Measurements from ENCODE around the gene APBB3. TPM values are rescaled to one million over a fixed set of nuclear protein-coding genes. Genes with fewer than 3 reads are reported as not detected.

The APBB3 gene
- total RNA-seq, 4 donors from 2014 or later = 13.5 to 55.9 (median 33.2) TPM

- no peak for TF ChIP-seq CTCF (IDR thresholded peaks at IDR 0.05)
- ATAC-seq (ENCODE audit: low FRiP score) = peak; percentile 56
- no peak for DNase-seq (ENCODE audit: low spot score)
Observed at GRCh38 chr5:140575309-140575708, 10.9 kb upstream of the APBB3 start.

- peak; percentile 79 for ATAC-seq (ENCODE audit: low FRiP score)
- TF ChIP-seq CTCF (IDR thresholded peaks at IDR 0.05) = no peak
- DNase-seq (ENCODE audit: low spot score) = no peak
Observed at GRCh38 chr5:140574165-140574564, 9.8 kb upstream of the APBB3 start.

GRCh38 chr5:140573683-140574082 is 9.3 kb upstream of the APBB3 start:
- DNase-seq (ENCODE audit: low spot score) = no peak
- ATAC-seq (ENCODE audit: low FRiP score) = peak; percentile 19
- TF ChIP-seq CTCF (IDR thresholded peaks at IDR 0.05) = no peak

- ATAC-seq (ENCODE audit: low FRiP score) = no peak
Observed at GRCh38 chr5:140571105-140571504, 6.7 kb upstream of the APBB3 start.

GRCh38 chr5:140570488-140570887 is 6.1 kb upstream of the APBB3 start:
- DNase-seq (ENCODE audit: low spot score) (no peak), ATAC-seq (ENCODE audit: low FRiP score) (no peak)
- TF ChIP-seq CTCF (IDR thresholded peaks at IDR 0.05) = no peak

More at GRCh38 chr5:140571105-140571504, 6.7 kb upstream of the APBB3 start:
- TF ChIP-seq CTCF (IDR thresholded peaks at IDR 0.05) = no peak
- no peak for DNase-seq (ENCODE audit: low spot score)

- DNase-seq (ENCODE audit: low spot score) (no peak), ATAC-seq (ENCODE audit: low FRiP score) (no peak)
- no peak for TF ChIP-seq CTCF (IDR thresholded peaks at IDR 0.05)
Observed at GRCh38 chr5:140570058-140570457, 5.7 kb upstream of the APBB3 start.

- DNase-seq (ENCODE audit: low spot score) = no peak
- no peak for ATAC-seq (ENCODE audit: low FRiP score)
- no peak for TF ChIP-seq CTCF (IDR thresholded peaks at IDR 0.05)
Observed at GRCh38 chr5:140569197-140569596, 4.8 kb upstream of the APBB3 start.

Measured in omental fat pad (tissue), 4 donors.